SIG-M5 treated with dmso at 0.1 percent for 504 hours (cell line): ENCODE data around the gene COMTD1.
"Not testable (repeated sequence)": the region's sequence is repeated elsewhere in the genome, so short reads cannot be mapped to it uniquely, and the experiment has no call there.

Experiments
- DNase-seq: peaks from one replicate; lab custom pipeline; 2025; ENCODE audit not compliant: unreplicated experiment; lab: John Stamatoyannopoulos, UW

The COMTD1 gene

GRCh38 chr10:75226095-75226494 lies 9.7 kb downstream of the COMTD1 start:
- DNase-seq, result no peak

GRCh38 chr10:75223507-75223906 lies 12.2 kb downstream of the COMTD1 start:
- no peak for DNase-seq

DNA sequence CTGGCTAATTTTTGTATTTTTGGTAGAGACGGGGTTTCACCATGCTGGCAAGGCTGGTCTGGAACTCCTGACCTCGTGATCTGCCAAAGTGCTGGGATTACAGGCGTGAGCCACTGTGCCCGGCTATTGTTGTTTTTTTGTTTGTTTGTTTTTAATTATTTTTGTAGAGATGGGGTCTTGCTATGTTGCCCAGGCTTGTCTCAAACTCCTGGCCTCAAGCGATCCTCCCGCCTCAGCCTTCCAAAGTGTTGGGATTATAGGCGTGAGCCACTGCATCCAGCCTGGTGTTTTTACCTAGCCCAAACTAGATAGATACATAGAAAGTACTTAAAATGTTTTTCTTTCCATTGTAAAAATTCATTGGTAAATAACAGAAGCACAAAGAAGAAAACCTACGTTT lies 14.3 kb downstream of the COMTD1 start:
- DNase-seq, result not testable (repeated sequence)

GRCh38 chr10:75220274-75220673 lies 15.5 kb downstream of the COMTD1 start:
- DNase-seq, result no peak

- no peak for DNase-seq
These were observed 23.4 kb downstream of the COMTD1 start for GRCh38 chr10:75212343-75212742.

- DNase-seq, result peak; percentile 26
These were observed 24.6 kb downstream of the COMTD1 start for GRCh38 chr10:75211007-75211691.

DNA sequence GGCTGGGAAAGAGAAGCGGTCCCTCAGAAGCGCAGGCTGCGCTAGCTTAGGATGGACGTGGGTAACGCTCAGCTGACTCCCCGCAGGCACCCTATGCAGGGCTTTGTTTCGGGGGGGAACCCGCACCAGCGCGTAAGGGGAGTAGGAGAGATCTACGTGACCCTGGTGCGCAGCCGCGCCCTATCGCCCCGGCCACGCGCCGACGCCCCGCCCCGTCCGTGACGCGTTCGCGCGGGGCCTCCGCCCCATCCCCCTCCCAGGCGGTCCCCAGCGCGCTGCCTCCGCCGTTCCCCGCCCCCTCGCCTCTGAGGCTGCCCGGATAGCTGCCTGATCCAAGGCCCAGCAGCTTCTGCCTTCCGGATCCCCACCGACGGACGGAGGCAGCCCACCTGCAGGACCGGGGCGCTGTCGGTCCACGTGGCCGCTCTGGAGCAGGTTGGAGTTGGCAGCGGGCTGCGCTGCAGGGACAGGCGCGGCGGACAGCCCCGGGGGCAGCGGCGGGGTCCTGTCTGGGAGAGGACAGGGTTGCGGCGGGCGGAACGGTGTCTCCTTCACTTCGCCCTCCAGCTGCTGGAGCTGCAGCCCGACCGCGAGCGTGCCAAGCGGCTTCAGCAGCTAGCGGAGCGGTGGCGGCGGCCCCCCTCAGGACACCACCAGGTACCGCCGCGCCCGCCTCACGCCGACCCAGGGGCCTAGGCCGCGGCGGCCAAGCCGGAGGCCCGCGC lies 25.3 kb downstream of the COMTD1 start, which contains the start of gene VDAC2:
Gene VDAC2, plus strand, starts transcription at position 515 of the 725 bp plus-strand sequence. CDS start 363 bp downstream, outside the sequence.
- peak; percentile 79 for DNase-seq

GRCh38 chr10:75209921-75210281 lies 25.9 kb downstream of the COMTD1 start:
- DNase-seq, result peak; percentile 78

DNA sequence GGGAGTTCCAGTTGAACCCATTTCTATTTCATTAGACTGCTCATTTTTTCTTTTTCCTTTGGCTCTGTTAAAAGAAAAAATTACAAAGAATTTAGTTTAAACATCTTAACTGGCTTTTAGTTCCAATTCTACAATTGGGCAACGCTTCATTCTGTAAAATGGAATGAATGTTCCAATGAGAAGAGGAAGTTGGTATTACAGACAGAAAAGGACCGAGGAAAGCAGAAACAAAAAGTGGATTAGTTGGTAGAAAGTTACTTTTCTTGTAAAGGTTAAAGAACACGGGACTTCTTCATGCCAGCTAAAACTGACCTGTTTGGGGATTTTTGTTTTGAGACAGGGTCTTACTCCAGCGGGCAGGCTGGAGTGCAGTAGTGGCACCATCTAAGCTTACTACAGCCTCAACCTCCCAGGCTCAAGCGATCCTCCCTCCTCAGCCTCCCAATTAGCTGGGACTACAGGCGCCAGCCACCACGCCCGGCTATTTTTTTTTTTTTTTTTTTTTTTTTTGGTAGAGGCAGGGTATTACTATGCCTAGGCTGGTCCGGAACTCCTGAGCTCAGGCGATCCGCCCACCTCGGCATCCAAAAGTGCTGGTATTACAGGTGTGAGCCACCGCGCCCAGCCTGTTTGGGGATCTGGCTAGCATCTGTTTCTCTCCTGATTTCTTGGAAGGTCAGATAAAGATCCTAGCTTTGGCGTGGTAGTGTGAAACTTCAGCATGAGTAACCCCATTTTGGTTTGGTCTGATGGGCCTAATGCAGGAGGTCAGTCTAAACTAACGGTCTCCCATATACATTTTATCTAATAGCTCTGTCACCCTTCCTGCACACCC lies 26.5 kb downstream of the COMTD1 start:
- DNase-seq, result peak; percentile 40

GRCh38 chr10:75208181-75208580 lies 27.6 kb downstream of the COMTD1 start:
- DNase-seq, result no peak

DNA sequence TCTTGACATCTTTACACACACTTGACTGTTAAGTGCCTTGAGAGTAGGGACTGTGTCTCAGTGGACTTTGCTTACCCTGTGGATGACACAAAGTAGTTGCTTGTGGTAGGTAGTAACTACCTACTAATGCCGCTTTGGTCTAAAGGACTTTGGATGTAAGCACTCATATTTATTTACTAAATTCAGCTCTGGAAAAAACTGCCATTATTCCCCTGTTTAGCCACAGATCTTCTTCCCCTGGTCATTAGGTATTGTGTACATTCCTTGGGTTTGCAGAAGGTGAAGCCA lies 28.0 kb downstream of the COMTD1 start:
- no peak for DNase-seq

DNA sequence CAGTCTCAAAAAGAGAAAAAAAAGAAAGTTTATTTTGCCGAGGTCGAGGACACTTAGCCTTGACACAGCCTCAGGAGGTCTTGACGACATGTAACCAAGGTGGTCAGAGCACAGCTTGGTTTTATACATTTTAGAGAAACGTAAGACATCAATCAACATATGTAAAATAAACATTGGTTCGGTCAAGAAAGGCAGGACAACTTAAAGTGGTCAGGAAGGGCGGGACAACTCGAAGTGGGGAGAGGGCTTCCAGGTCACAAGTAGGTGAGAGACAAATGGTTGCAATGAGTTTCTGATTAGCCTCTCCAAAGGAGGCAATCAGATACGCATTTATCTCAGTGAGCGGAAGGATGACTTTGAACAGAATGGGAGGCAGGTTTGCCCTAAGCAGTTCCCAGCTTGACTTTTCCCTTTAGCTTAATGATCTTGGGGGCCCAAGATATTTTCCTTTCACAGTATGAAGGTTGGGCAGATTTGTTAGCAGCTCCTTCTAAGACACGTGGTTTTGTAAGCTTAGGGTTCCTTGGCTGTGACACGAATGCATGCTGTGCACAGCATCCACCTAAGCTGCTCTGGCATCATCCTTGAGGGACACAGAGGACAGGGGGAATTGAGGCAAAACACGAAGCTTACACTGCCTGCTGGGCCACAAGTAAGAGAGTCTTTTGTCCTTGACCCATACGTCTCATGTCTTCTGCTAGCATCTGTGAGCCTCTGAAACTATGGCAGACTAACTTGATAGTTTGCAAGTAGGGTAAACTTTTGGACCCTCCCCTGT lies 28.5 kb downstream of the COMTD1 start:
- no peak for DNase-seq

DNA sequence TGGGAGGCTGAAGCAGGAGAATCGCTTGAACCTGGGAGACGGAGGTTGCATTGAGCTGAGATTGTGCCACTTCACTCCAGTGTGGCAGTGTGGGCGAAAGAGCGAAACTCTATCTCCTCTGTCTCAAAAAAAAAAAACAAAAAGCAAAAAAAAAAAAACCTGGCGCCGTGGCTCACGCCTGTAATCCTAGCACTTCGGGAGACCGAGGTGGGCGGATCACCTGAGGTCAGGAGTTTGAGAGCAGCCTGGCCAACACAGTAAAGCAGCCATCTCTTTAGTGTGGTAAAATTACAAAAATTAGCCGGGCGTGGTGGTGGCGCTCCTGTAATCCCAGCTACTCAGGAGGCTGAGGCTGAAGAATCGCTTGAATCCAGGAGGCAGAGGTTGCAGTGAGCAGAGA lies 29.1 kb downstream of the COMTD1 start:
- DNase-seq, result not testable (repeated sequence)

GRCh38 chr10:75205908-75206307 lies 29.8 kb downstream of the COMTD1 start:
- no peak for DNase-seq

GRCh38 chr10:75203724-75204123 lies 32.0 kb downstream of the COMTD1 start:
- no peak for DNase-seq

DNA sequence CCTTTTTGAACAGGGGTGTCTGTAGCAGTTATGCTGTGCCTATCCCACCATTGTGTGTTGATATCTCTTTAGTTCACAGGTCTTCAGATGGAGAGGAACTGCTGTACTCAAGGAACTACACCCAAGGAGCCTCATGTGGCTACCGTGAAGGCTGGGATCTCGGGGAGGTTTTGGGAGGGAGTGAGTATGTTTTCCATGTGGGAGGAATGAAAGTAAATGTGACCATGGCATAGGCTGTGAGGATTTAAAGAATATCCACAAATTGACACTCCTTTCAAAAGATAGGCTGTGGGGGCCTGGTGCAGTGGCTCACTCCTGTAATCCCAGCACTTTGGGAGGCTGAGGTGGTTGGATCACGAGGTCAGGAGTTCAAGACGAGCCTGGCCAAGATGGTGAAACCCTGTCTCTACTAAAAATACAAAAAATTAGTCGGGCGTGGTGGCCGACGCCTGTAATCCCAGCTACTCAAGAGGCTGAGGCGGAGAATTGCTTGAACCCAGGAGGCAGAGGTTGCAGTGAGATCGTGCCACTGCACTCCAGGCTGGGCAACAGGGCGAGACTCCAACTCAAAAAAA lies 32.6 kb downstream of the COMTD1 start:
- DNase-seq, result not testable (repeated sequence)

GRCh38 chr10:75202321-75203045 lies 33.3 kb downstream of the COMTD1 start:
- DNase-seq, result no peak

DNA sequence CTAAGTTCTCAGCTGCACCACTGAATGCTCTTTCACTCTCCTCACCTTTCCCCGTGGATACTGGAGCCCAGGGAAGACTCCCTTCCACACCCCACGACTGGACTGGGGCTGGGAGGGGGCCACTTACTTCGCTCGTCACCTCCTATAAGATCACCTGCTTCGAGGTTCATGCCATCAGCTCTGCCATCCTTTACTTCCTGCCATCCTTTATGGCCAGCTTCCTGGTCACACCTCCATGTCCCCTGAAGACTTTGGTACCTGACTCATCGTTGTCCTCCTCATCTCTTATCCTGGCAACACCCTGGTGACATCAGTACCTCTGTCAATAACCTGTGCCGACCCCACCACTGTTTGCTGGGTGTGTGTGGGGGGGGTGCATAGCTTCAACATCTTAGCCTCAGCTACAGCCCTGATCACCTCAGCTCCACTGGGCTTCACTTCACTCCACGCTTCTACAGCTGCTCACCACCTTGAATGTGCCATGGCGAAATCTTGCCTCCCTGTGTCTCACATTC lies 33.9 kb downstream of the COMTD1 start:
- no peak for DNase-seq

DNA sequence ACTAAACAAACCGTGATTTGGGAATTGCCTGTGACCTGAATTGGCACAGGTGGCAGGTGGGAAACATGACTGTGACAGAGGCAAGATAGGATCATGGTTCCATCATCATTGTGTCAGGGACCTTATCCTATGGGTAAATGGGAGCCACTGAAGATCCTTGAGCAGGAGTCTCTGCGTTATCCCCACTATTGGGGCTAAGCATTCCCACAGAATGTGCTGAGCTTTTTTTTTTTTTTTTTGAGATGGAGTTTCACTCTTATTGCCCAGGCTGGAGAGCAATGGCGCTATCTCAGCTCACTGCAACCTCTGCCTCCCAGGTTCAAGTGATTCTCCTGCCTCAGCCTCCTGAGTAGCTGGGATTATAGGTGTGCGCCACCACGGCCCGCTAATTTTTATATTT lies 35.8 kb downstream of the COMTD1 start:
- not testable (repeated sequence) for DNase-seq

- DNase-seq, result no peak
These were observed 37.9 kb downstream of the COMTD1 start for GRCh38 chr10:75197906-75198305.
